Prostate gland (tissue), 2 donors: Measurements from ENCODE around the gene DLX1.

Source experiments
- CTCF ChIP-seq, 4 experiments: fragments of 200-600 bp in 2 of 4; fragments of 450-650 bp in 2 of 4; sonication (generic) in 2 of 4; IDR thresholded peaks; 1 replicate in 3 of 4; 2 replicates in 1 of 4; pipeline ENCODE4 v1.5.1; 2016 to 2019; ENCODE audit warnings: antibody characterized with exemption in 4 of 4, mild to moderate bottlenecking in 2 of 4, moderate library complexity in 2 of 4
- POLR2AphosphoS5 ChIP-seq: sonication (generic); formaldehyde crosslinking; IDR thresholded peaks from one replicate; pipeline ENCODE4 v1.6.1; 2017; ENCODE audit warnings: antibody characterized with exemption

- no peak for TF ChIP-seq CTCF (IDR thresholded peaks at IDR 0.05)
- no peak for TF ChIP-seq POLR2AphosphoS5
These were observed 1.5 kb upstream of the DLX1 start for GRCh38 chr2:172083628-172084394.
